Mesenteric fat pad (tissue), 1 donor: ENCODE data around the gene CACNA1S. TPM values are rescaled to one million over a fixed set of nuclear protein-coding genes. Genes with fewer than 3 reads are reported as not detected.

ENCODE experiments used
- DNase-seq: peaks from one replicate; pipeline ENCODE4 v3.0.0-alpha.2; 2020; ENCODE audit warnings: low spot score
- total RNA-seq: library from RNA; stranded (reverse); fragmentation: NEBNext Ultra II Directional; extraction: Animal tissue kit (Norgen Biotek cat#: 25700); gene quantifications from one replicate; pipeline ENCODE4 v1.2.1, GENCODE V29; 2021
- donor health status: DM: yes; HTN: yes; CAD: no.

CACNA1S gene
- total RNA-seq, 1 donor from 2014 or later, result not detected

GRCh38 chr1:201015551-201016091 lies 96.6 kb downstream of the CACNA1S start:
- no peak for DNase-seq

- no peak for DNase-seq
Observed at GRCh38 chr1:201014816-201015200, 97.4 kb downstream of the CACNA1S start.

GRCh38 chr1:201013991-201014815 lies 98.0 kb downstream of the CACNA1S start:
- DNase-seq, result no peak

GRCh38 chr1:201013031-201013485 lies 99.2 kb downstream of the CACNA1S start:
- no peak for DNase-seq

GRCh38 chr1:201011616-201012015 lies 100.6 kb downstream of the CACNA1S start:
- DNase-seq, result no peak

- no peak for DNase-seq
Observed at GRCh38 chr1:201009962-201010645, 102.1 kb downstream of the CACNA1S start.

- no peak for DNase-seq
Observed at GRCh38 chr1:201008666-201009360, 103.4 kb downstream of the CACNA1S start.

- no peak for DNase-seq
Observed at GRCh38 chr1:201007481-201007880, 104.7 kb downstream of the CACNA1S start.

- DNase-seq, result no peak
Observed at GRCh38 chr1:201006450-201006849, 105.8 kb downstream of the CACNA1S start.

GRCh38 chr1:201004732-201005131 lies 107.5 kb downstream of the CACNA1S start:
- no peak for DNase-seq

GRCh38 chr1:201004154-201004553 lies 108.1 kb downstream of the CACNA1S start:
- DNase-seq, result no peak

- no peak for DNase-seq
Observed at GRCh38 chr1:201002510-201002909, 109.7 kb downstream of the CACNA1S start.

- DNase-seq, result no peak
Observed at GRCh38 chr1:201001962-201002361, 110.3 kb downstream of the CACNA1S start.

GRCh38 chr1:201000391-201000790 lies 111.8 kb downstream of the CACNA1S start:
- DNase-seq, result no peak

GRCh38 chr1:200999667-201000066 lies 112.6 kb downstream of the CACNA1S start:
- DNase-seq, result no peak

GRCh38 chr1:200998323-200998722 lies 113.9 kb downstream of the CACNA1S start:
- DNase-seq, result no peak

GRCh38 chr1:200992382-200993048 lies 119.7 kb downstream of the CACNA1S start:
- no peak for DNase-seq

GRCh38 chr1:200991097-200991614 lies 121.1 kb downstream of the CACNA1S start:
- DNase-seq, result no peak

- DNase-seq, result no peak
Observed at GRCh38 chr1:200990114-200990513, 122.1 kb downstream of the CACNA1S start.
